Tibial artery (tissue), 4 donors: ENCODE results near the gene KLK12.

Experiments
- DNase-seq, 2 donors: peaks; one replicate each; pipeline ENCODE4 v3.0.0-alpha.2; 2019
- H3K27ac ChIP-seq, 2 donors: fragments of 200-600 bp; sonication (generic) in 1 of 2; 1 replicate in 1 of 2; 2 replicates in 1 of 2; pipeline ENCODE4 v1.5.1; 2018 to 2019; ENCODE audit warnings: mild to moderate bottlenecking in 1 of 2
- H3K27me3 ChIP-seq, 2 donors: fragments of 200-600 bp; sonication (generic) in 1 of 2; one replicate each; pipeline versions ENCODE4 v1.5.1 to v1.6.0; 2016 to 2019
- H3K36me3 ChIP-seq, 3 donors: fragments of 200-600 bp; sonication (generic) in 2 of 3; one replicate each; pipeline ENCODE4 v1.5.1; 2016 to 2019; ENCODE audit warnings: mild to moderate bottlenecking in 2 of 3
- H3K4me1 ChIP-seq, 4 donors: fragments of 200-600 bp; sonication (generic) in 2 of 4; 1 replicate in 3 of 4; 2 replicates in 1 of 4; pipeline ENCODE4 v1.5.1; 2016 to 2019
- H3K4me3 ChIP-seq, 2 donors: fragments of 200-600 bp; sonication (generic) in 1 of 2; 1 replicate in 1 of 2; 2 replicates in 1 of 2; pipeline ENCODE4 v1.5.1; 2018 to 2019; ENCODE audit warnings: mild to moderate bottlenecking in 2 of 2
- H3K9me3 ChIP-seq, 3 donors: fragments of 200-600 bp; sonication (generic) in 1 of 3; one replicate each; pipeline ENCODE4 v1.5.1; 2016 to 2019
- intact Hi-C: fragments of 100-400 bp; cut with DNase I; formaldehyde crosslinking; loops from one replicate; pipeline ENCODE4 v1.15.0; 2023; ENCODE audit warnings: low total_unique reads
- TF ChIP-seq, protein P1 (sequence below), 2 experiments: fragments of 200-600 bp in 1 of 2; fragments of 450-650 bp in 1 of 2; IDR thresholded peaks; one replicate each; pipeline ENCODE4 v1.5.1; 2017 to 2019; ENCODE audit warnings: antibody characterized with exemption in 2 of 2, mild to moderate bottlenecking in 1 of 2, moderate library complexity in 1 of 2

KLK12 gene

GRCh38 chr19:50979758-50980157 lies 55.0 kb downstream of the KLK12 start:
- Histone ChIP-seq H3K27ac (no peak overlapping the region), H3K4me3 (no peak overlapping the region), H3K9me3 (no peaks in the 10 kb centered on the region), H3K4me1 (no peaks in the 10 kb centered on the region), H3K27me3 (peaks cover 0 to 41% of the 10 kb centered on the region in 2 donors), H3K36me3 (no peaks in the 10 kb centered on the region)
- TF ChIP-seq, protein P1, sequence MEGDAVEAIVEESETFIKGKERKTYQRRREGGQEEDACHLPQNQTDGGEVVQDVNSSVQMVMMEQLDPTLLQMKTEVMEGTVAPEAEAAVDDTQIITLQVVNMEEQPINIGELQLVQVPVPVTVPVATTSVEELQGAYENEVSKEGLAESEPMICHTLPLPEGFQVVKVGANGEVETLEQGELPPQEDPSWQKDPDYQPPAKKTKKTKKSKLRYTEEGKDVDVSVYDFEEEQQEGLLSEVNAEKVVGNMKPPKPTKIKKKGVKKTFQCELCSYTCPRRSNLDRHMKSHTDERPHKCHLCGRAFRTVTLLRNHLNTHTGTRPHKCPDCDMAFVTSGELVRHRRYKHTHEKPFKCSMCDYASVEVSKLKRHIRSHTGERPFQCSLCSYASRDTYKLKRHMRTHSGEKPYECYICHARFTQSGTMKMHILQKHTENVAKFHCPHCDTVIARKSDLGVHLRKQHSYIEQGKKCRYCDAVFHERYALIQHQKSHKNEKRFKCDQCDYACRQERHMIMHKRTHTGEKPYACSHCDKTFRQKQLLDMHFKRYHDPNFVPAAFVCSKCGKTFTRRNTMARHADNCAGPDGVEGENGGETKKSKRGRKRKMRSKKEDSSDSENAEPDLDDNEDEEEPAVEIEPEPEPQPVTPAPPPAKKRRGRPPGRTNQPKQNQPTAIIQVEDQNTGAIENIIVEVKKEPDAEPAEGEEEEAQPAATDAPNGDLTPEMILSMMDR (IDR thresholded peaks at IDR 0.05): no peak
- intact Hi-C loops: no loop called here
- DNase-seq: no peak
